ENCODE measurements around the gene TYK2. TPM values are rescaled to one million over a fixed set of nuclear protein-coding genes. Genes with fewer than 3 reads are reported as not detected.

The TYK2 gene
- total and polyA plus RNA-seq, 2 of the 4 experiments (the other 2 are of a cell fraction): 40.9 to 97.9 TPM

GRCh38 chr19:10332965-10333757, 47.2 kb downstream of the TYK2 start, which contains the start of gene RAVER1:
Gene RAVER1 (minus strand): TSS chr19:10333529. CDS start chr19:10333507, 22 bp downstream.
- dilution Hi-C loops (cut with HindIII; ENCODE audit: low sequenced_read_pairs, unreplicated experiment): no loop called here
- peak within 1 kb of the TSS; percentile 86 to 87 for H4K8ac ChIP-seq (ENCODE audit: low read depth in 2 of 2, low read length in 2 of 2)

More at GRCh38 chr19:10332965-10333757, 47.2 kb downstream of the TYK2 start, which contains the start of gene RAVER1:
- Histone ChIP-seq H2BK5ac (ENCODE audit: low read depth, low read length, poor library complexity, severe bottlenecking) (peak within 1 kb of the TSS; percentile 93), H3K27ac (ENCODE audit: insufficient read depth, low read length) (peak within 1 kb of the TSS; percentile 86), H2AK9ac (replicated peaks; ENCODE audit: low read depth, low read length, poor library complexity) (peak within 1 kb of the TSS; percentile 99), H2AFZ (replicated peaks; ENCODE audit: low read length, poor library complexity) (peak within 1 kb of the TSS; percentile 98), H4K5ac (ENCODE audit: low read depth, low read length) (peak within 1 kb of the TSS; percentile 66), H3K18ac (ENCODE audit: low read depth, low read length) (no peak within 1 kb of the TSS), H3K36me3 (ENCODE audit: control insufficient read depth, insufficient read depth, low read length) (peaks cover 21% of the 10 kb centered on the region), H3K79me1 (ENCODE audit: low read depth in 1 of 2, low read length in 2 of 2) (peaks cover 11 to 44% of the 10 kb centered on the region in 2 experiments), H3K4me1 (ENCODE audit: control insufficient read depth, insufficient read depth, low read length) (peaks cover 5% of the 10 kb centered on the region; the same call in 1 of the 2 replicates), H3K27me3 (ENCODE audit: control insufficient read depth, insufficient read depth, low read length) (no peaks in the 10 kb centered on the region), H2BK15ac (ENCODE audit: low read depth, low read length) (no peak within 1 kb of the TSS), H3K4me2 (ENCODE audit: low read depth, low read length) (peak within 1 kb of the TSS; percentile 93), H3K23ac (ENCODE audit: low read depth, low read length) (peak within 1 kb of the TSS; percentile 77), H3K9ac (ENCODE audit: low read depth, low read length) (peak within 1 kb of the TSS; percentile 83), H3K4me3 (ENCODE audit: insufficient read depth, low read depth, low read length) (peak within 1 kb of the TSS; percentile 75), H3K9me3 (ENCODE audit: control insufficient read depth, insufficient read depth, low read length) (no peaks in the 10 kb centered on the region), H2AK5ac (ENCODE audit: low read depth, low read length) (peak within 1 kb of the TSS; percentile 90), H3K56ac (ENCODE audit: extremely low read depth, insufficient read depth, low read length) (peak within 1 kb of the TSS; percentile 93), H4K91ac (ENCODE audit: insufficient read depth, low read depth, low read length) (peak within 1 kb of the TSS; percentile 77), H2BK120ac (ENCODE audit: low read depth, low read length) (peak within 1 kb of the TSS; percentile 61; the same call in 1 of the 2 replicates), H3K14ac (replicated peaks; ENCODE audit: low read depth, low read length) (peak within 1 kb of the TSS; percentile 75), H4K20me1 (ENCODE audit: insufficient read depth, low read length) (peaks cover 26% of the 10 kb centered on the region), H2BK20ac (ENCODE audit: low read depth, low read length) (no peak within 1 kb of the TSS), H3K4ac (ENCODE audit: low read depth, low read length) (peak within 1 kb of the TSS; percentile 86), H3K9me1 (ENCODE audit: insufficient read depth, low read length) (no peaks in the 10 kb centered on the region; the same call in 1 of the 2 replicates)
- 0% methylated on average over 27 of the region's 82 CpGs; no CpG with 5 or more reads in 1 of the 2 experiments for WGBS, 2 experiments (ENCODE audit: extremely low coverage in 2 of 2, insufficient read length in 1 of 2)
- ChIA-PET POLR2A (ENCODE audit: unreplicated experiment) (interaction anchor here (0.5 to 0.6 kb wide), 3 partner anchors 27 to 233 kb away, joined by 3 to 5 read pairs (median 4); no protein-coding TSS in a partner anchor), CTCF (no interaction called here)
- BruUV-seq (replicated peaks): no TSS peak
- TF ChIP-seq CHD1 (IDR thresholded peaks at IDR 0.05; ENCODE audit: low read depth, low read length) (peak; percentile 99; the same call in 1 of the 2 replicates), MAFK (IDR thresholded peaks at IDR 0.05; ENCODE audit: low read depth, low read length) (no peak), FOS (IDR thresholded peaks at IDR 0.05; ENCODE audit: low read depth, low read length) (no peak), CTCF (conservative IDR thresholded peaks at IDR 0.05; ENCODE audit: low read depth, low read length) (no peak), MAZ (IDR thresholded peaks at IDR 0.05; ENCODE audit: borderline replicate concordance, low read depth, low read length) (peak; percentile 76; the same call in 1 of the 2 replicates), CEBPB (IDR thresholded peaks at IDR 0.05; ENCODE audit: low read depth, low read length) (0 out of 2 replicates have a peak, but pooled peaks have one; percentile 36), POLR2A (IDR thresholded peaks at IDR 0.05; ENCODE audit: low read depth, low read length) (peak; percentile 96), MXI1 (IDR thresholded peaks at IDR 0.05; ENCODE audit: borderline replicate concordance, low read depth, low read length) (0 out of 2 replicates have a peak, but pooled peaks have one; percentile 23), BHLHE40 (IDR thresholded peaks at IDR 0.05; ENCODE audit: low read depth, low read length) (peak; percentile 95)
- intact Hi-C loops (cut with micrococcal nuclease): loop anchor here (1.0 kb wide), 1 partner anchor 18 kb away; no protein-coding TSS in a partner anchor
- ATAC-seq (ENCODE audit: low read depth) (peak; percentile 89), DNase-seq (peak; percentile 97)
- in situ Hi-C loops (cut with MboI; ENCODE audit: low sequenced_read_pairs): no loop called here

Data from IMR-90 (cell line).